Upper lobe of left lung (tissue), 4 donors: ENCODE measurements around the gene KLF16.

Experiments
- EP300 ChIP-seq, 4 donors: sonication (generic); formaldehyde crosslinking; IDR thresholded peaks; one replicate each; pipeline ENCODE4 v1.5.1; 2017; ENCODE audit warnings: antibody characterized with exemption in 4 of 4, control low read depth in 2 of 4
- TF ChIP-seq, protein P1 (sequence below), 6 experiments: fragments of 450-650 bp in 4 of 6; fragments of 200-600 bp in 2 of 6; sonication (generic) in 2 of 6; IDR thresholded peaks; one replicate each; pipeline ENCODE4 v1.5.1; 2016 to 2019; ENCODE audit warnings: antibody characterized with exemption in 6 of 6

DNA sequence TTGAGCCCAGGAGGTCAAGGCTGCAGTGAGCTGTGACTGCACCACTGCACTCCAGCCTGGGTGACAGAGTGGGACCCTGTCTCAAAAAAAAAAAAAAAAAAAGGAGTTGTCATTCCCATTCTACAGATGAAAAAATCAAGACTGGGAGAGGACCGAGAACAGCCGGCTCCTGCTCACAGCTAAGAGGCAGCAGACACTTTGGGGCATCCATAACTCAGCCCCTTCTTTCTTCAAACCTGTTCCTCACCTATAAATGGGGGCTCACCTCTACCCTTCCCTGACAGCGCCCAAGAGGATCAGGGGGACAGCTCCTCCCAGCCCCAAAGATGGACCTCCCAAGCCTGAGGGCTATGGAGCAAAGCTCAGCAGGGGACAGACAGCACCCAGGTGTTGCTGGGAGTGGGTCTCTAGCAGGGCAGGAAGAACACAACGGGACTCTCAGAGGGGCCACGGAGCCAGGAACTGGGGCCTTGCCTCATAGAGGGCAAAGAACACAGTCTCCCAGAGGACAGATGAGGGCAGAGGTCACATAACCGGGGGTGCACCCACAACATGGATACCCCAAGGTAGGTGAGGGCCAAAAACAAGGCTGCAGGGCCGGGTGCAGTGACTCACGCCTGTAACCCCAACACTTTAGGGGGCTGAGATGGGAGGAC lies 3.4 kb upstream of the KLF16 start:
- no peak for TF ChIP-seq EP300 (IDR thresholded peaks at IDR 0.05)
- TF ChIP-seq, protein P1, sequence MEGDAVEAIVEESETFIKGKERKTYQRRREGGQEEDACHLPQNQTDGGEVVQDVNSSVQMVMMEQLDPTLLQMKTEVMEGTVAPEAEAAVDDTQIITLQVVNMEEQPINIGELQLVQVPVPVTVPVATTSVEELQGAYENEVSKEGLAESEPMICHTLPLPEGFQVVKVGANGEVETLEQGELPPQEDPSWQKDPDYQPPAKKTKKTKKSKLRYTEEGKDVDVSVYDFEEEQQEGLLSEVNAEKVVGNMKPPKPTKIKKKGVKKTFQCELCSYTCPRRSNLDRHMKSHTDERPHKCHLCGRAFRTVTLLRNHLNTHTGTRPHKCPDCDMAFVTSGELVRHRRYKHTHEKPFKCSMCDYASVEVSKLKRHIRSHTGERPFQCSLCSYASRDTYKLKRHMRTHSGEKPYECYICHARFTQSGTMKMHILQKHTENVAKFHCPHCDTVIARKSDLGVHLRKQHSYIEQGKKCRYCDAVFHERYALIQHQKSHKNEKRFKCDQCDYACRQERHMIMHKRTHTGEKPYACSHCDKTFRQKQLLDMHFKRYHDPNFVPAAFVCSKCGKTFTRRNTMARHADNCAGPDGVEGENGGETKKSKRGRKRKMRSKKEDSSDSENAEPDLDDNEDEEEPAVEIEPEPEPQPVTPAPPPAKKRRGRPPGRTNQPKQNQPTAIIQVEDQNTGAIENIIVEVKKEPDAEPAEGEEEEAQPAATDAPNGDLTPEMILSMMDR (IDR thresholded peaks at IDR 0.05) = no peak
